CD8-positive, alpha-beta memory T cell (primary cell): Measurements from ENCODE around the gene COMMD6. TPM values are rescaled to one million over a fixed set of nuclear protein-coding genes. Genes with fewer than 3 reads are reported as not detected.
"Not testable (repeated sequence)": the region's sequence is repeated elsewhere in the genome, so short reads cannot be mapped to it uniquely, and the experiment has no call there.

Source experiments
- CTCF ChIA-PET: fragments of 350-600 bp; sonication (Branson Sonifier 250); formaldehyde crosslinking; loops from one replicate; lab custom pipeline; 2021; ENCODE audit warnings: antibody characterized with exemption; lab: Charles Lee
- POLR2A ChIA-PET: fragments of 350-600 bp; sonication (Branson Sonifier 250); formaldehyde crosslinking; loops from one replicate; lab custom pipeline; 2021; ENCODE audit warnings: antibody characterized with exemption; lab: Charles Lee
- DNase-seq, 5 donors: peaks; one replicate each; pipeline versions ENCODE4 v3.0.0 to v3.0.0-alpha.2; 2020 to 2022; ENCODE audit warnings: mixed read lengths in 1 of 5
- H3K27ac ChIP-seq: one replicate; pipeline ENCODE4 v1.7.0; 2013; ENCODE audit warnings: low read depth, mild to moderate bottlenecking, low read length, moderate library complexity
- H3K27me3 ChIP-seq: 2 replicates; pipeline ENCODE4 v1.7.0; 2013; ENCODE audit warnings: low read length, mild to moderate bottlenecking; ENCODE audit not compliant: insufficient read depth, poor library complexity, severe bottlenecking
- H3K36me3 ChIP-seq: 2 replicates; pipeline ENCODE4 v1.7.0; 2013; ENCODE audit warnings: mild to moderate bottlenecking, low read length, moderate library complexity; ENCODE audit not compliant: insufficient read depth
- H3K4me1 ChIP-seq: 2 replicates; pipeline ENCODE4 v1.7.0; 2013; ENCODE audit warnings: mild to moderate bottlenecking, low read length, moderate library complexity; ENCODE audit not compliant: insufficient read depth
- H3K4me3 ChIP-seq: 2 replicates; pipeline ENCODE4 v1.7.0; 2013; ENCODE audit warnings: mild to moderate bottlenecking, low read length
- H3K9me3 ChIP-seq: 2 replicates; pipeline ENCODE4 v1.7.0; 2013; ENCODE audit warnings: mild to moderate bottlenecking, low read length
- H3K27ac Mint-ChIP-seq, 8 donors: one replicate each; pipeline ENCODE4 v1.8.0; 2020 to 2021; ENCODE audit warnings: mixed read lengths in 8 of 8, mild to moderate bottlenecking in 6 of 8, inconsistent platforms in 3 of 8, moderate library complexity in 3 of 8
- H3K27me3 Mint-ChIP-seq, 2 donors: one replicate each; pipeline ENCODE4 v1.8.0; 2020 to 2021; ENCODE audit warnings: mixed read lengths in 2 of 2, mild to moderate bottlenecking in 1 of 2, moderate library complexity in 1 of 2
- H3K36me3 Mint-ChIP-seq, 3 donors: one replicate each; pipeline ENCODE4 v1.8.0; 2020 to 2021; ENCODE audit warnings: mixed read lengths in 3 of 3, inconsistent platforms in 1 of 3, mild to moderate bottlenecking in 1 of 3
- H3K4me1 Mint-ChIP-seq, 3 donors: one replicate each; pipeline ENCODE4 v1.8.0; 2020 to 2021; ENCODE audit warnings: mixed read lengths in 3 of 3, inconsistent platforms in 1 of 3, mild to moderate bottlenecking in 1 of 3
- H3K4me3 Mint-ChIP-seq, 7 donors: one replicate each; pipeline ENCODE4 v1.8.0; 2020 to 2021; ENCODE audit warnings: mixed read lengths in 7 of 7, mild to moderate bottlenecking in 6 of 7, moderate library complexity in 4 of 7, inconsistent platforms in 2 of 7
- H3K9me3 Mint-ChIP-seq, 5 donors: one replicate each; pipeline ENCODE4 v1.8.0; 2020 to 2022; ENCODE audit warnings: mixed read lengths in 5 of 5, mild to moderate bottlenecking in 3 of 5, moderate library complexity in 2 of 5, inconsistent platforms in 1 of 5
- polyA plus RNA-seq: library from polyadenylated mRNA; unstranded; fragments of 300-500 nt; fragmentation: Illumina TruSeq; gene quantifications from one replicate; pipeline ENCODE4 v1.2.3, GENCODE V29; 2021
- total RNA-seq, 2 experiments: library from RNA; stranded (reverse); gene quantifications; one replicate each; pipeline ENCODE4 v1.2.3, GENCODE V29; 2021

Gene COMMD6
- total and polyA plus RNA-seq, 3 experiments from 2014 or later = 107 to 573 (median 125) TPM

DNA sequence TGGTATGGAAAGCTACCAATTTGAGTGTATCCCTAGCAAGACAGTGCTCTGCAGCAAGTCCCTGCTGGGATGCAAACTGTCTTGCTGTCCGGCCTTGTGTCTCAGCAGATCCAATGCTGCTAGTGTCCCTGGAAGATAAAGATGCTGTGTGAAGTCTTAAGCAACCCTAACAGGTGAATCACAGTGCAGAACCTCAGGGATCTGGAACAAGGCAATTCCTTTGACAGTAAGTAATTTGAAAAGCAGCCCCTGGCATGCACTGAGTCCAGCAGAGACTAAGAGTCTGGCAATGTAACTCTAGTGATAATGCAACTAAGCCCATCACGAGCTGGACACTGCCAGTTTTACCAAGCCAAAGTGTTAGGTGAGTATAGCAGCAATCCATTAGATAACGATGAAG lies 10.3 kb upstream of the COMMD6 start:
- ChIA-PET POLR2A (no interaction called here), CTCF (interaction anchor here (1.0 kb wide), 1 partner anchor 10 kb away, joined by 3 read pairs; the partner anchor contains the start of gene COMMD6)

DNA sequence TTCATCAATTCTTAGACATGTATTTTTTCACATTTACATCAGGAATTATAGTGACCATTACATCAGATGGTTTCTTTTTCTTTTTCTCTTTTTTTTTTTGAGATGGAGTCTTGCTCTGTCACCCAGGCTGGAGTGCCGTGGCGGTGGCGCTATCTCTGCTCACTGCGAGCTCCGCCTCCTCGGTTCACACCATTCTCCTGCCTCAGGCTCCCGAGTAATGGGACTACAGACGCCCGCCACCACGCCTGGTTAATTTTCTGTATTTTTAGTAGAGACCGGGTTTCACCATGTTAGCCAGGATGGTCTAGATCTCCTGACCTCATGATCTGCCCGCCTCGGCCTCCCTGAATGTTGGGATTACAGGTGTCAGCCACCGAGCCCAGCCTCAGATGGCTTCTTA lies 7.7 kb upstream of the COMMD6 start:
- Mint-ChIP-seq H3K4me1 (peaks cover 11 to 14% (median 12%) of the 10 kb centered on the region in 3 donors), H3K27ac (peak overlapping the region in 1 of 8 donors; percentile 70)
- H3K4me3 Mint-ChIP-seq, CTCF ChIA-PET, POLR2A ChIA-PET, H3K4me1 ChIP-seq, H3K27ac ChIP-seq, H3K9me3 ChIP-seq, H3K27me3 Mint-ChIP-seq, H3K4me3 ChIP-seq, H3K36me3 ChIP-seq, DNase-seq, H3K9me3 Mint-ChIP-seq, H3K27me3 ChIP-seq, H3K36me3 Mint-ChIP-seq: not testable (repeated sequence)

More for the DNA sequence above, 10.3 kb upstream of the COMMD6 start:
- no peak overlapping the region for H3K4me3 ChIP-seq
- peaks cover 16% of the 10 kb centered on the region for H3K4me1 ChIP-seq
- no peaks in the 10 kb centered on the region for H3K9me3 ChIP-seq
- Mint-ChIP-seq H3K4me3 (peak overlapping the region in 2 of 7 donors; percentile 23 to 36), H3K27ac (peak overlapping the region in 1 of 8 donors; percentile 24), H3K27me3 (no peaks in the 10 kb centered on the region), H3K9me3 (no peaks in the 10 kb centered on the region), H3K4me1 (peaks cover 22 to 35% (median 32%) of the 10 kb centered on the region in 3 donors), H3K36me3 (peaks cover 0 to 6% (median 0%) of the 10 kb centered on the region in 3 donors)
- no peaks in the 10 kb centered on the region for H3K27me3 ChIP-seq
- no peak for DNase-seq
- no peaks in the 10 kb centered on the region for H3K36me3 ChIP-seq
- no peak overlapping the region for H3K27ac ChIP-seq

DNA sequence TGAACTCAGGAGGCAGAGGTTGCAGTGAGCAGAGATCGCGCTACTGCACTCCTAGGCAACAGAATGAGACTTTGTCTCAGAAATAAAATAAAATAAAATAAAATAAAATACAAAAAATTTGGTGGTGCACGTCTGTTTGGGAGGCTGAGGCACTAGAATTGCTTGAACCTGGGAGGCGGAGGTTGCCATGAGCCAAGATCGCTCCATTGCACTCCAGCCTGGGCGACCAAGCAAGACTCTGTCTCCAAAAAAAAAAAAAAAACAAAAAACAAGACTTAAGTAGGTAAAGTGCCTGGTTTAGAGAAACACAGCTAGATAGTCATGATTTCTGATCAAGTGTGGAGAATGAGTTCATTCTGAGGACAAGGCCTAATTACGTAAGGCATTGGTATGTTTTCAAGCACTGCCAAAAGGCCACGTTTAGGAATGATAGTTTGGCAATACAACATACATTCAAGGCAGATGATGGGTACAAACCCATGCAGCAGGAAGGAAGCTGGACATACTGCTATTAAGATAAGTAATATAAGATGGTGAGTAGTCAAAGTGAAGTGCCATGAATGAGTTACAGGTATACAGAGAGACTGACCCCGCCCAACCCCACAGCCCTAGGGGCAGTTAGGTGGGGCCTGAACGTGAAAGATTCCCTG lies 7.2 kb upstream of the COMMD6 start:
- no peak overlapping the region for H3K27ac Mint-ChIP-seq
- Histone ChIP-seq H3K4me1 (peaks cover 5% of the 10 kb centered on the region), H3K9me3 (no peaks in the 10 kb centered on the region), H3K36me3 (no peaks in the 10 kb centered on the region), H3K4me3 (no peak overlapping the region), H3K27me3 (no peaks in the 10 kb centered on the region), H3K27ac (no peak overlapping the region)
- no peak overlapping the region for H3K4me3 Mint-ChIP-seq
- POLR2A ChIA-PET = no interaction called here
- peaks cover 7 to 9% (median 8%) of the 10 kb centered on the region in 3 donors for H3K4me1 Mint-ChIP-seq
- CTCF ChIA-PET = no interaction called here
- H3K27me3 Mint-ChIP-seq = no peaks in the 10 kb centered on the region
- H3K9me3 Mint-ChIP-seq = no peaks in the 10 kb centered on the region
- DNase-seq = no peak
- H3K36me3 Mint-ChIP-seq = peaks cover 0 to 3% (median 0%) of the 10 kb centered on the region in 3 donors

DNA sequence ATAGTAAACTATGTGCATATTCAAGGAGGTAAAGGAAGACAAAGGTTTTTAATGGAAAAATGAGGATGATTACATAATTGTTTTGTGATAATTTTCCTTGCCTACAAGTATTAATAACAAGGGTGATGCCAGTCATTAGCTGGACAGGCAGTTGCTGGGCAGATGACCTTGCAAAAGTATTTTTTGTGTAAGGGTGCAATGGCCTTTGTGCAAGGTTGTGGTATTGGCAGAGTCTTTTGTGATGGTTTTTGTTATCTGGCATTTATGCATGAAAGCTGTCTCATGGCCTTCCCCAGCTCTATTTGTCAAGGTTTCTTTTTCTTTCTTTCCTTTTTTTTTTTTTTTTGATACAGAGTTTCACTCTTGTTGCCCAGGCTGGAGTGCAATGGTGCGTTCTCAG lies 4.3 kb upstream of the COMMD6 start:
- no peaks in the 10 kb centered on the region for H3K27me3 Mint-ChIP-seq
- H3K36me3 Mint-ChIP-seq = peaks cover 0 to 11% (median 0%) of the 10 kb centered on the region in 3 donors
- Histone ChIP-seq H3K9me3 (no peaks in the 10 kb centered on the region), H3K4me3 (no peak overlapping the region), H3K27me3 (no peaks in the 10 kb centered on the region), H3K4me1 (peaks cover 8% of the 10 kb centered on the region), H3K27ac (no peak overlapping the region), H3K36me3 (no peaks in the 10 kb centered on the region)
- H3K4me3 Mint-ChIP-seq = no peak overlapping the region
- CTCF ChIA-PET = no interaction called here
- H3K9me3 Mint-ChIP-seq = no peaks in the 10 kb centered on the region
- POLR2A ChIA-PET = no interaction called here
- no peak for DNase-seq
- H3K4me1 Mint-ChIP-seq = peaks cover 14 to 19% (median 16%) of the 10 kb centered on the region in 3 donors
- no peak overlapping the region for H3K27ac Mint-ChIP-seq

DNA sequence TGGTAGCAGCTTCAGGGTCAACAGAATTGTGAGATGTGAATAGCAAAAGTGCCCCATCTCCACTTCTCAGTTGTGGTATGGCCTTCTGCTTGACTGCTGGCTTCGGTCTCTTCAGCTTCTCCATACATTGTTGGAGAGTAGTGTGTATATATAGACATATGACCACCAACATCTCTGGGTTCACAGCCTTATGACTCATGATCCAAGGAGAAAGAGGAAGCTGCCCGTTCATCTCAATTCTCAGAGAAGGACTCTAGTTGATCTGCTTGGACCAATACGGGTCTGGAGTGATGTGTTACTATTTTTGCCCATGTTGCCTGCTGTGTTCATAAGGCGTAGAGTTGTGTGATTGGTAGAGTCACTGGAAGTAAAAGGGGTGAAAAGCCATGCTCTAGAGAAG lies 3.6 kb upstream of the COMMD6 start:
- Mint-ChIP-seq H3K4me1 (peaks cover 20 to 26% (median 23%) of the 10 kb centered on the region in 3 donors), H3K27ac (no peak overlapping the region), H3K27me3 (no peaks in the 10 kb centered on the region), H3K4me3 (peak overlapping the region in 1 of 7 donors; percentile 2), H3K36me3 (peaks cover 0 to 11% (median 1%) of the 10 kb centered on the region in 3 donors), H3K9me3 (no peaks in the 10 kb centered on the region)
- Histone ChIP-seq H3K27me3 (no peaks in the 10 kb centered on the region), H3K27ac (no peak overlapping the region), H3K9me3 (no peaks in the 10 kb centered on the region), H3K4me3 (no peak overlapping the region), H3K36me3 (no peaks in the 10 kb centered on the region), H3K4me1 (peaks cover 14% of the 10 kb centered on the region)
- ChIA-PET CTCF (no interaction called here), POLR2A (no interaction called here)
- DNase-seq = no peak

DNA sequence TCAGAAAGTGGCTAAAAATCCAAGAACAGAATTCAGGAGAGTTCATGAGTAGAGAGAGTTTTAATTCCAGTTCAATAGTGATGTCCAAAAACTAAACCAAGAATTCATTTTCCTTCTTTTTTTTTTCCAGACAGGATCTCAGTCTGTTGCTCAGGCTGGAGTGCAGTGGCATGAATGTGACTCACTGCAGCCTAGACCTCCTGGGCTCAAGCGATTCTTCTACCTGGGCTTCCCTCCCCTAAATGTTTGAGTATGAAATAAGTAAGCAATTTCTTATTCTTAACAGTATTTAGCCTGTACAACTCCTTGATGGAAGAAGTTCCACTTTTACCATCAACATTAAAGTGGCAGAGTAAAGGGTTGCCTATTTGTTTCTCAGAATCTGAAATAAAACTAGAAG lies 3.8 kb downstream of the COMMD6 start:
- Histone ChIP-seq H3K27ac (no peak overlapping the region), H3K4me1 (peaks cover 36% of the 10 kb centered on the region), H3K9me3 (no peaks in the 10 kb centered on the region), H3K36me3 (no peaks in the 10 kb centered on the region), H3K27me3 (no peaks in the 10 kb centered on the region), H3K4me3 (no peak overlapping the region)
- peaks cover 72 to 89% (median 87%) of the 10 kb centered on the region in 3 donors for H3K4me1 Mint-ChIP-seq
- no peak for DNase-seq
- ChIA-PET POLR2A (no interaction called here), CTCF (interaction anchor here (1.0 kb wide), 1 partner anchor 1447 kb away, joined by 3 read pairs; no protein-coding TSS in a partner anchor)
- H3K27ac Mint-ChIP-seq = peak overlapping the region in 1 of 8 donors; percentile 21
- H3K36me3 Mint-ChIP-seq = peaks cover 9 to 44% (median 11%) of the 10 kb centered on the region in 3 donors
- peak overlapping the region in 1 of 7 donors; percentile 56 for H3K4me3 Mint-ChIP-seq
- no peaks in the 10 kb centered on the region for H3K9me3 Mint-ChIP-seq
- H3K27me3 Mint-ChIP-seq = no peaks in the 10 kb centered on the region

DNA sequence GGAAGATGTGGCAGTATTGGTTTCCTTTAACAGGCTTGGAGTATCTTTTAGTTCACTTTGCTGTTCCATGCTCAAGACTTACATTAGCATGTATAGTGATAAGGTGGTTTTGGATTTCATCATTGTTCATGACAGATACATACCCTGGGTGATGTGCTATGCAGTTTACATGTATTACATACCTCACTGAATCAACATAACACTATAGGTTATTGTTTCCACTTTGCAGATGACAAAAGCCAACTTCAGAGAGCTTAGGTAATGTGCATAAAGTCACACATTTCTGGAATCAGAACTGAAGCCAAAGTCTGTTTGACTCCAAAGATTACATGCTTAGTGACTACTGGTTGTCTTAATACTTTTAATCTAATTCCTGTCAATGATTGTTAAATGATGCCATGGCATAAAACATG lies 7.1 kb downstream of the COMMD6 start:
- no peaks in the 10 kb centered on the region for H3K27me3 Mint-ChIP-seq
- DNase-seq = no peak
- H3K4me1 Mint-ChIP-seq = peaks cover 49 to 67% (median 62%) of the 10 kb centered on the region in 3 donors
- ChIA-PET CTCF (no interaction called here), POLR2A (no interaction called here)
- H3K27ac ChIP-seq = no peak overlapping the region
- peak overlapping the region in 1 of 8 donors; percentile 21 for H3K27ac Mint-ChIP-seq
- H3K36me3 Mint-ChIP-seq = peaks cover 12 to 56% (median 18%) of the 10 kb centered on the region in 3 donors
- no peaks in the 10 kb centered on the region for H3K36me3 ChIP-seq
- no peaks in the 10 kb centered on the region for H3K27me3 ChIP-seq
- H3K4me3 ChIP-seq = no peak overlapping the region
- no peaks in the 10 kb centered on the region for H3K9me3 ChIP-seq
- no peak overlapping the region for H3K4me3 Mint-ChIP-seq
- H3K4me1 ChIP-seq = peaks cover 21% of the 10 kb centered on the region
- H3K9me3 Mint-ChIP-seq = no peaks in the 10 kb centered on the region

DNA sequence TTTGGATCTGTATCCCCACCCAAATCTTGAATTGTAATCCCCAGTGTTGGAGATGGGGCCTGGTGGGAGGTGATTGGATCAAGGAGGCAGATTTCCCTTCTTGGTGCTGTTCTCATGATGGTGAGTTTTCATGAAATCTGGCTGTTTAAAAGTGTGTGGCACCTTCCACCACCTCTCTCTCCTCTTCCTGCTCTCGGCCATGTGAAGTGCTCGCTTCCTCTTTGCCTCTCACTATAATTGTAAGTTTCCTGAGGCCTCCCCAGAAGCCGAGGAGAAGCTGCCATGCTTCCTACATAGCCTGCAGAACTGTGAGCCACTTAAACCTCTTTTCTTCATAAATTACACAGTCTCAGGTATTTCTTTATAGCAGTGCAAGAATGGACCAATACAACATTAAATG lies 15.7 kb downstream of the COMMD6 start:
- POLR2A ChIA-PET = no interaction called here
- H3K9me3 ChIP-seq = no peaks in the 10 kb centered on the region

More for the DNA sequence above, 15.7 kb downstream of the COMMD6 start:
- Mint-ChIP-seq H3K4me3 (no peak overlapping the region), H3K27me3 (no peaks in the 10 kb centered on the region), H3K4me1 (peaks cover 0 to 3% (median 0%) of the 10 kb centered on the region in 3 donors), H3K9me3 (no peaks in the 10 kb centered on the region), H3K36me3 (peaks cover 3 to 18% (median 14%) of the 10 kb centered on the region in 3 donors), H3K27ac (peak overlapping the region in 2 of 8 donors; percentile 21 to 22)
- H3K4me1 ChIP-seq = no peaks in the 10 kb centered on the region
- no peak for DNase-seq
- no peaks in the 10 kb centered on the region for H3K36me3 ChIP-seq
- CTCF ChIA-PET = no interaction called here
- no peak overlapping the region for H3K4me3 ChIP-seq
- no peaks in the 10 kb centered on the region for H3K27me3 ChIP-seq
- H3K27ac ChIP-seq = no peak overlapping the region
